Embryonic facial prominence (tissue), 1 donor: ENCODE results near the gene GRIN3B.

Source experiments
- DNase-seq: peaks from one replicate; pipeline ENCODE4 v3.0.0-alpha.2; 2016; ENCODE audit errors: extremely low spot score

The GRIN3B gene

GRCh38 chr19:1007399-1008251 lies 7.4 kb downstream of the GRIN3B start:
- no peak for DNase-seq

- DNase-seq: no peak
Measured at GRCh38 chr19:1008268-1009040, 8.2 kb downstream of the GRIN3B start.

DNA sequence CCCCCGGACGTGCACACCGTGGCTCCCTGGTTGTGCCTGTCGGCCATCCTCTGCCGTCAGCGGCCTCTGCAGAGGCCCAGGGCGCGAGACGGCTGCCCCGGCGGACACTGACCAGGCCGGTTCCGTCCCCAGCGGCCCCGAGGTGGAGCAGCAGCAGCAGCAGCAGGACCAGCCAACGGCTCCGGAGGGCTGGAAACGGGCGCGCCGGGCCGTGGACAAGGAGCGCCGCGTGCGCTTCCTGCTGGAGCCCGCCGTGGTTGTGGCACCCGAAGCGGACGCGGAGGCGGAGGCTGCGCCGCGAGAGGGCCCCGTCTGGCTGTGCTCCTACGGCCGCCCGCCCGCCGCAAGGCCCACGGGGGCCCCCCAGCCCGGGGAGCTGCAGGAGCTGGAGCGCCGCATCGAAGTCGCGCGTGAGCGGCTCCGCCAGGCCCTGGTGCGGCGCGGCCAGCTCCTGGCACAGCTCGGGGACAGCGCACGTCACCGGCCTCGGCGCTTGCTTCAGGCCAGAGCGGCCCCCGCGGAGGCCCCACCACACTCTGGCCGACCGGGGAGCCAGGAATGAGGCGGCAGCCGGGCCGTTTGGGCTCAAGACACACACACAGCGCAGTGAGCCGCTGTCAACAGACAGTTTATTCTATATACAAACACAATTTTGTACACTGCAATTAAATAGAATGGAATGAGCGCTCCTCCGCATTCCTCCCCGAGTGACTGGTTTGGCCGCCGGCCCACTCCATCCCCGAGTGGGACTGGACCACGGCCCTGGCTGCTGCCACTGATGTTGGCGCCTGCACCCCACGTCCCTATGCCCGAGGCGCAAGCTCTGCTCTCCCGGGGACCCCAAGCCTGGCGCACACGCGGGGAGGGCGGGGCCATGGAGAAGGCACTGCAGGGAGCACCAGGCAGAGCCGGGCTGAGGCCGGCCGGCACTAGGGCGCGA lies 9.1 kb downstream of the GRIN3B start:
- no peak for DNase-seq

- DNase-seq: no peak
Measured at GRCh38 chr19:1009981-1010538, 9.8 kb downstream of the GRIN3B start.

- no peak for DNase-seq
Measured at GRCh38 chr19:1010586-1011510, 10.6 kb downstream of the GRIN3B start.

DNA sequence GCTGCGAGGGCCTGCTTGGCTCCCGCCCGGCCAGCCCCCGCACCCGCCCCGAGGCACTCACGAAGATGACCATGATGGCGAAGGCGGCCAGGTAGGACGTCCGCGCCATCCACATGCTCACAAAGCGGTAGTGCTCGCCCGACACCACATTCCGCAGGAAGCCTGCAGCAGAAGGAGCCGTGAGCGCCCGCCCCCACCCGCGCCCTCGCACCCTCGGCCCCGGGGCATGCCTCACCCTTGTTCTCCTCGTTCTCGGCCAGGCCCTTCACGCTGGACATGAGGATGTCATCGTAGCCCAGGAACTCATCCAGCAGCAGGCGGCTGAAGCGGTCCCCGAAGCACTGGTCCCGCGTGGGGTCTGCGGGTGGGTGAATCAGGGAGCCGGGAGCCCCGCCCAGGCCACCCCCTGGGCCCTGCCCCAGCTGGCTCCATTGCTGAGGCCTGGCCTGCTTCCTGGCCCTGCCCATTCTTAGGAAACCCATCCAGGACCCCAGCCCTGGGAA lies 11.7 kb downstream of the GRIN3B start:
- DNase-seq: no peak

- DNase-seq: no peak
Measured at GRCh38 chr19:1012334-1012733, 12.1 kb downstream of the GRIN3B start.

DNA sequence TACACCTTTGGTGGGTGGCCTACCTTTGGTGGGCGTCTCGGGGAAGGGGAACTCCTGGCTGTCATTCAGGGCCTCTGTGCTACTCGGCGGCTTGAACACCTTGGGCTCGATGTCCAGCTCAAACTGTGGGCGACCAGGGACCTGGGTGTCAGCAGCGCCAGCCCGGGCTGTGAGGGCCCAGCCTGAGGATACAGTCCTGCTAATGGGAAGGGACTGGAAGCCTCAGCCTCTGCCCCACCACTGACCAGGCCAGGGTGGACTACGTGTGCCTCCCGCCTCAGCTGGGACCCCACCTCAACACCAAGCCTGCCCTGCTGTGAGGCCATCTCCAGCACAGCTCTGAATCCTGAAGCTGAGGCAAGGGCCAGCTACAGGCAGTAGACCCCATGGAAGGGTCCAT lies 13.0 kb downstream of the GRIN3B start:
- no peak for DNase-seq

DNA sequence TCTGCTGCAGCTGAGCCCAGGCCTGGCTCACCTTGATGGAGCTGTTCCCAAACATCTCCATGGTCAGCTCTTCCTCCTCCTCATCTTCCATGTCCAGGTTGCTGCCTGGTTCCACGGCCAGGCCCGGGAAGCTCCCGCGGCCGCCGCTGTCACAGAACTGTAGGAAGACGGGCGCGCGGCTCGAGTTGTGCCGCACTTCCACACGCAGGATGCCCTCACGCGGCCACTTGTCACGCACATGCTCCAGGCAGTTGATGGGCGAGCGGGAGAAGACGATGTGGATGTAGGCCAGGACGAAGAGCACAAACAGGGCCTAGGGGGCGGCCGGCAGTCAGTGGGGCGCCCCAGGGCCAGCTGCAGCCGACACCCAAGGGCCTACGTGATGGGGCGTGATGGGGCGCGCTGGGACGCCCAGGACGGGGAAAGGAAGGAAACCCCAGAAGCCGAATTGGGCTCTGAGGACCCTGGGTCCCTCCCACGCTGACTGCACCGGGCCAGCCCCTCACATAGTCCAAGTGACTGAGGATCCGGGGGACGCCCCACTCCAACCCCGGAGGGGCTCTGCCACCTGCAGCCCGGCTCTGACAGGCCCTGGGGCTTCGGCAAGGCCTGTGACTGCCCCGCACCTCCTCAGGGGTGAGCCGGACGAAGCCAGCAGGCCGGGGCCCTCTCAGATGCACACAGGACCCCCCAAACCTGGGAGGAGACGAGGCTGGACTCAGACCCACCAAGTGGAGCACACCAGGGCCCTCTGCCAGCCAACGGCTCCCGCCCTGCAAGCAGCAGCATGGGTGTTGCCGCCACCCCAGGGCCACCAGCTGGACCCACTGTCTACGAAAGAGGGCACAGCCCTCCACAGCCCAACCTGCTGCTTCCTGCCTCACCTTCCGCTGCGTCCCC lies 14.2 kb downstream of the GRIN3B start:
- no peak for DNase-seq

DNA sequence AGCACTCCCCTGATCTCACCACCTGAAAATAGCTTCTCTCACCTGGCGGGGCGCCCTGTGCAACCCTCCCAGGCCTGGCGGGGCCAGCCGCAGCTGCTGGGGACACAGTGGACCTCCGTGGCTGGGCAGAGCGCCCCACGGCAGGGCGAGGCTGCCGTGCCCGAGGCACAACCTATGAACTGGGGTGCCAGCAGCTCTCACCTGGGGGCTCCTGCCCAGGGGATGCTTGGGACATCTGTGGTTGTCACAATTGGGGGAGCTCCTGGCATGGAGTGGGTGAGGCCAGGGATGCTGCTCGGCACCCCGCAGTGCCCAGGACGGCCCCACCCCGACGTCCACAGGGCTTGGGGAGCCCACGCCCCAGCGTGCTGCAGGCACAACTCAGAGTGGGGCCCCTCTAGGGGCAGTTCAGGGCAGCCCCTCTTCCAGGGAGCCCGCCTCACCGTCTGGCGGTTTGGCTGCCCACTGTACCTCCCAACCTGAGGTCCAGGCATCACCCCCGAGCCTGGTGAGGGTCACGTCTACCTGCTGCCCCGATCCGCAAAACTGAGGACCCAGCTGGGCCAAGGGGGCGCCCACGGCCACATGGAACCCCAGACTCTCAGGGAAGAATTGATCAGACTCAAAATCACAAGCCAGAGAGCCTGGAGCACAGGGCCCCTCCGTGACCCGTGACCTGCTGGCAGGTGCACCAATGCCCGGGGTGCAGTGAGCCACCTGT lies 15.0 kb downstream of the GRIN3B start:
- no peak for DNase-seq

- no peak for DNase-seq
Measured at GRCh38 chr19:1015782-1016646, 15.8 kb downstream of the GRIN3B start.

- no peak for DNase-seq
Measured at GRCh38 chr19:1016647-1017114, 16.5 kb downstream of the GRIN3B start.

DNA sequence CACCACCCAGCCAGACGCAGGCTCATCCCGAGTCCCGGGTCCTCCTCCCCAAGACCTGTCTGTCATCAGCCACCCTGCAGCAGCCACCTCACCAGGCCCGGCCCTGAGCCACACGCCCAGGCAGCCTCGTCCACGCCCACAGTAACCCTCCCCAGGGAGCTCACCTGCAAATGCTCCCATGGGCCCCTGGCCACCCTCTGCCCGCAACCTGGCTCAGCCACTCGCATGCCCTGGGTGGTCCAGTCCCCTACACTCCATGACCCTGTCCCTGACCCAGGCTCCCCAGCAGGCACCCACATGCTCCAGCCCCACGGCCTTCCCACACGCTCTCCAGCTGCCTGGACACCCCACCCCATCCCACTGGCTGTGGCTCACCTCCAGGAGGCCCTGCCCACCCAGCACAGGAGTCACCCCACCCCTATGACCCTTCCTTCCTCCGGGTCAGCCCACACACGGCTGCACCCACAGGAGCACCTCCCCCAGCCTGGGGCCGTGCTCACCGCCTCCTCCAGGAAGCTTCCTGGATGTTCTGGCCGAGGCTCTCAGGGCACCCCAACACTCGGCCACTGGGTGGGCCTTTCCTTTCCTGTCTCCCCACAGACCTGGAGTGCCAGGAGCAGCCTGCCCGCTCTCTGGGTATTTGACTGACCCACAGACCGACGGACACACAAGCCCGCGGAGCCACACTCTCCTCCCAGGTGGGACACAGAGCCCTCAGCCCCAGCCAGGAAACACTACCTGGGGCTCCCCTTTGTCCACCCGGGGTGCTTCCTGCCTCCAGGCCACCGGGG lies 17.1 kb downstream of the GRIN3B start:
- DNase-seq: no peak

DNA sequence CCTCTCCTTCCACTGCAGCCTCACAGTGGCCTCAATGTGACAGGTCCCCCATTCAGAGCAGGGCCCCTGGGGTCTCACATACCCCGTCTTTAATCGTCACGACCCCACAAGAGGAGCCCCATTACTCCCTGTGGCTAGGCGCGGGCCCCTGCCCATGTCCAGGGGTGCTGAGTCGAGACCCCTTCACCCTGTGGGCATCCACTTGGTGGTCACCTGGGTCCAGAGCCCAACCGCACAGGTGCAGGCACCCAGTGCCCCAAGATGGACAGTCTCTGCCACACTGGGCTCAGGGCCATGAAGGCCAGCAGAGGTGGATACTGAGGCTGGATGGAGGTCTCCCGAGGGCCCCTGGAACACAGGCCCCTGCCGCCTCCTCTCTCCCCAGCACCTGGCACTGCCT lies 17.7 kb downstream of the GRIN3B start:
- DNase-seq: no peak

- DNase-seq: no peak
Measured at GRCh38 chr19:1018393-1018792, 18.2 kb downstream of the GRIN3B start.

DNA sequence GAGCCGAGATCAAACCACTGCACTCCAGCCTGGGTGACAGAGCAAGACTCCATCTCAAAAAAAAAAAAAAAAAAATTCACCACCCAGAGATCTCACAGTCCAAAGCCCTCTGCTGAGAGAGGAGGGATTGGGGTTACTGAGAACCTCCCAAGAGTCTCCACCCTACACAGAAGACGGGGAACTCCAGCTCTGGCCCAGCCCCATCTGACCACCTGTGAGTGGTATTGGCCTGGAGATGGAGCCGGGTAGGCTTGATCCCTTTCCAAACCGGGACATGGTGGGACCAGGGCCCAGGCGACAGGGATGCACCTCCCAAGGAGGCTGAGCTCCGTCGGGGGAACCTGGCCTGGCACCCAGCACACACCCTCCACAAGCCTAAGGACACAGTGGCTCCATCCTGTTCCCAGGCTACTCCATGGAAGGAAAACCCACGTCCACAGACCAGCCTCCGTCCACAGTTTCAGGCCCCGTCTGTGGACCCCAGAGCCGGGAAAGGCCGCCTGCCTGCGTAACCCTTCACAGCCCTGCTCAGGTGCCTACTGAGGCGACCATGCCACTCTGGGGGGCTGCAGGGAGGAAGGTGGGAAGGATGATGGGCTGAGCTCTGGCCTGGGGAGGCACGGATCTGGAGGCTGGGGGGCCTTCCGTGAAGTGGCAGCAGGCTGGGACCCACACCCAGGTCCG lies 18.9 kb downstream of the GRIN3B start:
- no peak for DNase-seq
